ENCODE results near the gene MYNN.

DNA sequence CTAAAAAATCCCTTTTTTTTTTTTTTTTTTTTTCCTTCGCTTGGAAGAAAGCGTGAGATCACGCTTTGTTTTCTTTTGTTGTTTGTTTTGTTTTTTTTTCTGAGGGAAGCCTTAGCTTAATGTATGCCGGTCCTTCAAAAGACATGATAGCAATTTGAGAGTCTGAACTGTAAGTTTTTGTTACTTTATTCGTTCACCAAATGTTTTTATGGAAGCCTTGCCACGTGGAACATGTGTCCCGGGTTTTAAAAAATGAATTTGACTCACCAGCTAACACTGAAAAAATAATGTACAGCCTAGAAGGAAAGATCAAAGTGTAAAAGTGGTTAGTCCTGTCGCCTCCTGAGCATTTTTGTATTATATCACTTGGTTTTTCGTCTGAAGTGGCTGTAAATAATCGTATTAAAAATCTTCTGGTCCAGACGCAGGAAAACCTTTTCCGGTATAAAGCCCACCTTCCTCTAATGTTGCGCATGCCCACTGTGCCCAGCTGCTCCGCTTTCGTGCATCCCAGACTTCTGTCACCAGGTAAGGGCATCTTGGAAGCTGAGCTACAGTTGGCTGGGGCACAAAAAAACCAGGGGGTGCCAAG lies 795 bp upstream of the MYNN start:
- TF ChIP-seq, protein P1, sequence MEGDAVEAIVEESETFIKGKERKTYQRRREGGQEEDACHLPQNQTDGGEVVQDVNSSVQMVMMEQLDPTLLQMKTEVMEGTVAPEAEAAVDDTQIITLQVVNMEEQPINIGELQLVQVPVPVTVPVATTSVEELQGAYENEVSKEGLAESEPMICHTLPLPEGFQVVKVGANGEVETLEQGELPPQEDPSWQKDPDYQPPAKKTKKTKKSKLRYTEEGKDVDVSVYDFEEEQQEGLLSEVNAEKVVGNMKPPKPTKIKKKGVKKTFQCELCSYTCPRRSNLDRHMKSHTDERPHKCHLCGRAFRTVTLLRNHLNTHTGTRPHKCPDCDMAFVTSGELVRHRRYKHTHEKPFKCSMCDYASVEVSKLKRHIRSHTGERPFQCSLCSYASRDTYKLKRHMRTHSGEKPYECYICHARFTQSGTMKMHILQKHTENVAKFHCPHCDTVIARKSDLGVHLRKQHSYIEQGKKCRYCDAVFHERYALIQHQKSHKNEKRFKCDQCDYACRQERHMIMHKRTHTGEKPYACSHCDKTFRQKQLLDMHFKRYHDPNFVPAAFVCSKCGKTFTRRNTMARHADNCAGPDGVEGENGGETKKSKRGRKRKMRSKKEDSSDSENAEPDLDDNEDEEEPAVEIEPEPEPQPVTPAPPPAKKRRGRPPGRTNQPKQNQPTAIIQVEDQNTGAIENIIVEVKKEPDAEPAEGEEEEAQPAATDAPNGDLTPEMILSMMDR (IDR thresholded peaks at IDR 0.05; ENCODE audit: low read length), result no peak
- TF ChIP-seq EZH2 (optimal IDR thresholded peaks at IDR 0.05; ENCODE audit: low read depth, low read length) (no peak), EZH2phosphoT487 (IDR thresholded peaks at IDR 0.05; ENCODE audit: low read length) (no peak)

Data from MM.1S (cell line).